HG03108 (cell line): ENCODE measurements around the gene APCDD1.

ENCODE experiments used
- ATAC-seq: cut with Tn5 transposase; IDR thresholded peaks from one replicate; pipeline ENCODE4 v1.9.1; 2021; ENCODE audit warnings: moderate library complexity; ENCODE audit not compliant: unreplicated experiment

APCDD1 gene

DNA sequence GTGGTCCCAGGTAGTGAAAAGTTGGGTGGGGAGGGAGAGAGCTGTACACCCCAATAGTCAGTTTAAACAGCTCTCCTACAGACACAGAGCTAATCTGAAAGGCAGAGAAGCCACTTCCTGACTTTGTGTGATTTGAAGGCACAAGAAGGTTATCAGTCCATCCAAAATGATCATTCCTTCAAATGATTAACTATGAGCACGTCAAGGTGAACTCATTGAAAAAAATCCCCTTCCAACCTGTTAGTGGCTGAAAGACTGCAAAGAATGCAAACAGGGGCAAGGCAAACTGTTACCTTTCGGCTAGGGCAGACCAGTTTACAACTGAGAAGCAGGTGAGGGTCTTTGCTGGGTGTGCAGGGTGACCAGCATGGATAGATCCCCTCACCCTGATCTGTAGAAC, 22.8 kb upstream of the APCDD1 start:
- no peak for ATAC-seq

DNA sequence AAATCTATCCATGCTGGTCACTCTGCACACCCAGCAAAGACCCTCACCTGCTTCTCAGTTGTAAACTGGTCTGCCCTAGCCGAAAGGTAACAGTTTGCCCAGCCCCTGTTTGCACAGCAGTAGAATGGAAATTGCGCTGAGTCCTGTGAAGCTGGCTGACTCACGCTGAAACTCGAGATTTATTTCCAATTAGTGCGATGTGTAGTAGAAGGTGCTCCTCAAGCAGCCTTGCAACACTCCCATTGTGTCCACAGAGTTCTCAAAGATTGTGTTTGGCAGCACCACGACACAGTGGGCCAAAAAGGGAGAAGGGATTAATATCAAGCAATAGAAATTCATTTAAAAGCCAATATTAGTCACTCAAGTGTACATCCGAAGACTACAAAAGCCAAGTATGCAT, 21.7 kb upstream of the APCDD1 start:
- ATAC-seq = no peak

DNA sequence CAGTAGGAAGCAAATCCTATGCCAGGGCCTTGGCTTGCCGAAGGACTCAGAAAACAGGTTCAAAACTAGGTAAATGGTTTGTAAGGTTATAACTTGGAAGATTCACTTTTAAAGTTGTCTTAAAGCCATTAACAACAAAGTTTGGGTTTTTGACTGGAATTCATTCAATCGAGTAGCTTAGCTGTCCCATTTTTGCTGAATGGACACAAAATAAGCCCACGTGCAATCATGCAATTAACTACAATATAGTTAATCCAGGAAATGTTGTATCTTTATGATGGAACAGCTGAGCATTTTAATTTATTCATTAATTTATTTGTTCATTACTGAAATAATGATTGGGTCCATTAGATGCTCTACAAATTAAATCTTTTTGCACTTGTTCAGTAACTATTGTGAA, 18.3 kb upstream of the APCDD1 start:
- ATAC-seq = no peak

DNA sequence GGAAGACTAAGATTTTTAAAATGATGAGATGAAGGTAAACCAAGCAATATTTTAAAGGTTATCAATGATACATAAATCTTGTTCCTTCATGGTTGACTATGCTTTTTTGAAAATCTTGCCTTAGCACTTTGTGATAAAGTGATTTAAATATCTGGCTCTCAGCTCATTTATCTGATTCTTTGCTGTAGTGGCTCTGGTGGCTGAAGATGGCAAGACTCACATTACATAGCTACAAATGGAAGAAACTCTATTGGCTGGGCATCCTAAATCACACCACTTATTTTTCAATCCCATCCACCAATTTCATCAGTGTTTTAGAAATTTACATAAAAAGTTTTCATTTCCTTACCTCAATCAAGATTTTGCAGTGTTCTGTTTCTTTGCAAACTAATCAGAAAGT, 16.6 kb upstream of the APCDD1 start:
- no peak for ATAC-seq

DNA sequence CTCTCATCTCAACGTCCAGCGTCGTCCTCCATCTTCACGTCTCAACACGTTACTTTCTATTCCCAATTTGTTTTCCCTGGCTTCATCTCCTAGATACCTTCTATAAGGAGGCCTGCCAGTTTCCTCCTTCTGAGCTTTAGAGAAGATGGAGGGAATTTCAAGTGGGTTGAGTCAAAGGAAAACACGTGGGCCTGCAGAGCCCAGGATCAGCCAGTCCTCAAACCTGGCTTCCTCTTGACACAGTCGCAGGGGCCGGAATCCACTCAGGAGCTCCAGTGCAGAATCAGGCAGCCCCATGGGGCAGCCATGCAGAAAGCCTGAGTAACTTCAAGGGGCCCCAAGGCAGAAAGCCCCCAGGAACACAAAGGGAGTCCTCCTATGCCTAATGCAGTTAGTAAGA, 14.5 kb upstream of the APCDD1 start:
- no peak for ATAC-seq

DNA sequence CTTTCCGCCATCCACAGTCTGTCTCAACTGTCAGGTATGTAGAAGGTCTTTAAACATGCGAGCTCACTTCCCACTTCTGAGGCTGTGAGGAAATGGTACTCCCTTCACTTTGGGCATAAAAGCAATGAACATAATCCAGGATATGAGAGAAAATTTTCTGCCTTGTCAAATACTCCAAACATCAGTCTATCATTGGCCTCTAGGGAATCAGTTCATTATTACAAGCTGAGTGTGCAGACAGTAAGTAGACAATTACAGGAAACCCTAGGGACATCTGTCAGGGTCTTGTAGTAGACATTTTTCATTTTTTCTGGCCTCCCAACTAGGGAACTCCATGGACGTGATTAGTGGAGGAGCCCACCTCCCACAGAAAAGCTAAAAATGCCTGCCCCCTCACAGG, 13.6 kb upstream of the APCDD1 start:
- ATAC-seq = no peak

GRCh38 chr18:10441472-10441871, 13.0 kb upstream of the APCDD1 start:
- no peak for ATAC-seq

DNA sequence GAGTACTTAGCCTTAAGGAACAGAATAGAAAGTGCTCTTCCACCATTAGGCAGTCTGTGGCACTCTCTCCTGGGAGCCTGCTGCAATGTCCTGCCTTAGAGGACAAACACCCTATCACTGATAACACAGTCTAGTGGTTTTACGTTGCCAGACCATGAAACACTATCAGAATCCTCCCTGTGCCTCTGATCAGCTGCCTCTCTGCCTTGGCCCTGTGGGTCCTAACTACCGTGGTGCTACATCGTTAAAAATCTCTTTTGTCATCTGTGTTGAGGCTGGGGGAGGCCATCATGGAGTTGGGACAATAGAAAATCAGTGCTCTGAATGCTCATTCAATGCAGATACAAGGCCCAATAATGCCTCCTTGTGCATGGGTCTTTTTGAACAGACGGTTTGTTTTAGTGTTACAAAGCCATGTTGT, 11.9 kb upstream of the APCDD1 start:
- no peak for ATAC-seq

DNA sequence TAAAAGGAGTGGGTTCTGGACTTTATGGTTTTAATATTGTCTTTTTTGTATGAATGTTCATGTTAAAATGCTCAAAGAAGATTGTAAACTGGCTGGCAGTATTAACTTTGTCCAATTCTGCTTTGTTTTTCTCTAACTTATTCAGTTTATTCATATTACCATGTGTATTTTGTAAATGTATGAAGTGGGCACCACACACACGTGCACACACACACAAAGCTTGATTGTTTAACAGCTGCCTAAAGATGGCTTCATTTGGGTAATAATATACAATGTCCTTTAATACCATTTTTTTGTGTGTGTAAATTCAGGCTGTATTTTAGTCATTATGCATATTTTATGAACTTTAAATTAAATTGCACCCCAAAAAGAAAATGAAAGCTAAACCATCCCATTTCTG, 11.4 kb upstream of the APCDD1 start:
- ATAC-seq = no peak

- ATAC-seq = no peak
Measured at GRCh38 chr18:10444314-10445006, 10.0 kb upstream of the APCDD1 start.

GRCh38 chr18:10449396-10449795, 5.0 kb upstream of the APCDD1 start:
- ATAC-seq = no peak

DNA sequence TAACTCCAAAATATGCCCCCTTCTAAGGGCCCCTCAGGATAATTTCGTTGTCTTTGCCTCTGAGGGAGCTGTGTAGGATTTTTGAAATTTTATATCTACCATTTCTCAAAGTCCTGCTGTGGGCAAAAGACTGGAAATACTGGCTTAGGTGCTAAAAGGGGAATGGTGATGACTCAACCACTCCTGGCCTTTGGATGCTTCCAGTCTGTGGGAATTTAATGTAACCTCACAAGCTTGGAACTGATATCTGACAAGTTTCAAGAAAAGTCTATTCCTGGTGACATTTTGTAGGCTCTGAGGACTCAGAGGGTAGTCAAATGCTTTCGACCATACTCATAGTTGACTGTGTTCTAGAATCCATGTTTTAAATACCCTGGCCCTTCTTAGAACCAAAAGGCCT, 3.4 kb upstream of the APCDD1 start:
- ATAC-seq = no peak

DNA sequence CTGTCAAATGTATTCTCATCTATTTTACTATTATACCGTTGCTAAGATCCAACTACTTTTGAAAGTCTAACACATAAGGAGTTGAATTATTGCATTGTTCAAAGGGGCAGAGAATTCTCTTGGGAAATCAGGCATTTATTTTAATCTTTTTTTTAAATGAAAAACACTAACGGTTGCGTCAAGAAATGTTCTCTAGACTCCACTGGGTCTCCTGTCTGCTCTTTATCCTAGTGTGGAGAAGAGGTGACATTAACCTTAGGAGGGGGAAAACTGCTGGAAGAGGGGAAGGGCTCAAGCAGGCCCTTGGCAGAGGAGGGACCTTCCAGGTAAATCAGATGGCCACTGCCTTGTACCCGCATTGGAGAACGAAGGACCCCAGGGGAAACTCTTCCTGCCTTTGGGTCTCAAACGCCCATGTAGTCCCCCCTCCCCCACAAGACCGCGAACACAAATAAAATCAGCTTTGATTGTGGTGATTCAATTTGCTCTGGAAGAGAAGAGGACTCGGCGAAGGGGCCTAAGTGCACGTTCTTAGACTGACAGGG, 1.1 kb upstream of the APCDD1 start:
- no peak for ATAC-seq

DNA sequence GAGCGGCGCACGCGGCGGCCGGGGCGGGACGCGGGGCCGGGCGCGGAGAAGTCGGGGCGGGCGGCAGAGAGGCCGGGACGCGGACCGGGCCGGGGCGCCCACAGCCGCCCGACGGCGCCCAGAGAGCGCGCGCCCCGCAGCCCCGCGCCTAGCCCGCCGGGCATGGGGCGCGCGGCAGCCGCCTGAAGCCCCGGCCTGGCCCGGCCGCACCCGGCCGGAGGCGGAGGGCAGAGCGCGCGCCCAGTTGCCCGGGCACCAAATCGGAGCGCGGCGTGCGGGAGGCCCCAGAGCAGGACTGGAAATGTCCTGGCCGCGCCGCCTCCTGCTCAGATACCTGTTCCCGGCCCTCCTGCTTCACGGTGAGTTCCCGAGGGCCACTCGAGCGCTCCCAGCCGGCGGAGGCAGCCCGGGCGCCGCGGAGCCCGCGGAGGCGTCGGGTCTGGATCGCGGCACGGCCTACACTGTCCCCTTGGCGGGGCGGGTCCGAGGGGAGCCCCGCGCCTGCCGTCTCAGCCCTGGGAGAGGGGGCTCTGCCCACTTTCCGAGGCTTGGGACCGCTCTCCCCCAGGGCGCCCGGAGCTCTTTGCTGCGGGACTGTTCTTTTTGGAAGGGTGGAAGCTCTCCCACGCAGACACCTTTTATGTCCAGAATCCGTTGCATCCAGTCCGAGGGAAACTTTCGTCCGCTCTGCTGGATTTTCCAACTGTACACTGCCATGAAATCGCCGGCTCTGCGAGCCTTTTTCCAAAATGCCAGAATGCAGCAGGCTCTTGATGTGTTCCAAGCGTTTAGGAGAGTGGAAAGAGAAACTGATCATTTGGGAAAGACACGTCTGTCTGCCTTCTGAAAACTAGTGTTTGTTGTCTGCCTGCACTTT, 484 bp downstream of the APCDD1 start:
- ATAC-seq = no peak

- no peak for ATAC-seq
Measured at GRCh38 chr18:10455726-10456453, 1.5 kb downstream of the APCDD1 start.

GRCh38 chr18:10456718-10457117, 2.3 kb downstream of the APCDD1 start:
- no peak for ATAC-seq

GRCh38 chr18:10457128-10457527, 2.7 kb downstream of the APCDD1 start:
- ATAC-seq = no peak

- ATAC-seq = no peak
Measured at GRCh38 chr18:10457767-10458166, 3.3 kb downstream of the APCDD1 start.

DNA sequence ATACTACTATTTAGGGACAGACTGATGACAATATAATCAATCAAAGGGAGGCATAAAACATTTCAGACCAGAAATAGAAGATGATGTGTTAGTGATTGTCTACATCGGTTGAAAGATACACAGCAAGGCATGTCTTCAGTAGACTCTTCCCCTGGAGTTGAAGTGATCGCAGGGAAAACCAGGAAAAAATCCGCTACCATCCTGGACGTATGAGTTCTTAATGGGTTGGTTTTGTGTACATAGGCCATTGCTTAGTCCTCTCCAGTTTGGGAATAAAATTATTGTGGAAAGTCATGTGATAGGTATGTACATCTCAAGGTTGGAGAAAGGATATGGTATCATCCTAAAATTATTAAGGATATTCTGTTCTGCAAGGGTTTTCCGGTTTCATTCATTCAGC, 4.3 kb downstream of the APCDD1 start:
- ATAC-seq = no peak

DNA sequence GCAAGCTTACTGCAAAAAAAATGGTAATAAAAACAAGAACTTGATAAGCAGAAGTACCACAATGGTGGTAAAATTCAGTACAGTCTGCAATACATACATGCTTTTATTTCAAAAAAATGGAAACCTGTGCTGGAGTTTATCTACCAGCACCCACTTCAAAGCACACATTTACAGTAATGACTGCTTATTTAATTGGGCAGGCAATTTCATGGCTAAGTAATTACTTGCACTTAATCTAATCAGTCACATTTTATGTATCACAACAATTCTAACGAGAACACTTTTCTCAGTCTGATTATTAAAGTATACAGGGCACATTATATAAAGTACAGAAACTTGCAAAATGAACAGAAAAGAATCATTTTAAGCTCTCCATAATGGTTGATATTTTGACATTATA, 5.2 kb downstream of the APCDD1 start:
- no peak for ATAC-seq

GRCh38 chr18:10460414-10461018, 6.1 kb downstream of the APCDD1 start:
- no peak for ATAC-seq
